ENCODE results near the gene IL18R1. TPM values are rescaled to one million over a fixed set of nuclear protein-coding genes. Genes with fewer than 3 reads are reported as not detected.

IL18R1 gene, protein sequence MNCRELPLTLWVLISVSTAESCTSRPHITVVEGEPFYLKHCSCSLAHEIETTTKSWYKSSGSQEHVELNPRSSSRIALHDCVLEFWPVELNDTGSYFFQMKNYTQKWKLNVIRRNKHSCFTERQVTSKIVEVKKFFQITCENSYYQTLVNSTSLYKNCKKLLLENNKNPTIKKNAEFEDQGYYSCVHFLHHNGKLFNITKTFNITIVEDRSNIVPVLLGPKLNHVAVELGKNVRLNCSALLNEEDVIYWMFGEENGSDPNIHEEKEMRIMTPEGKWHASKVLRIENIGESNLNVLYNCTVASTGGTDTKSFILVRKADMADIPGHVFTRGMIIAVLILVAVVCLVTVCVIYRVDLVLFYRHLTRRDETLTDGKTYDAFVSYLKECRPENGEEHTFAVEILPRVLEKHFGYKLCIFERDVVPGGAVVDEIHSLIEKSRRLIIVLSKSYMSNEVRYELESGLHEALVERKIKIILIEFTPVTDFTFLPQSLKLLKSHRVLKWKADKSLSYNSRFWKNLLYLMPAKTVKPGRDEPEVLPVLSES
- 0.43 and 0.44 TPM in 2 replicates for total RNA-seq

DNA sequence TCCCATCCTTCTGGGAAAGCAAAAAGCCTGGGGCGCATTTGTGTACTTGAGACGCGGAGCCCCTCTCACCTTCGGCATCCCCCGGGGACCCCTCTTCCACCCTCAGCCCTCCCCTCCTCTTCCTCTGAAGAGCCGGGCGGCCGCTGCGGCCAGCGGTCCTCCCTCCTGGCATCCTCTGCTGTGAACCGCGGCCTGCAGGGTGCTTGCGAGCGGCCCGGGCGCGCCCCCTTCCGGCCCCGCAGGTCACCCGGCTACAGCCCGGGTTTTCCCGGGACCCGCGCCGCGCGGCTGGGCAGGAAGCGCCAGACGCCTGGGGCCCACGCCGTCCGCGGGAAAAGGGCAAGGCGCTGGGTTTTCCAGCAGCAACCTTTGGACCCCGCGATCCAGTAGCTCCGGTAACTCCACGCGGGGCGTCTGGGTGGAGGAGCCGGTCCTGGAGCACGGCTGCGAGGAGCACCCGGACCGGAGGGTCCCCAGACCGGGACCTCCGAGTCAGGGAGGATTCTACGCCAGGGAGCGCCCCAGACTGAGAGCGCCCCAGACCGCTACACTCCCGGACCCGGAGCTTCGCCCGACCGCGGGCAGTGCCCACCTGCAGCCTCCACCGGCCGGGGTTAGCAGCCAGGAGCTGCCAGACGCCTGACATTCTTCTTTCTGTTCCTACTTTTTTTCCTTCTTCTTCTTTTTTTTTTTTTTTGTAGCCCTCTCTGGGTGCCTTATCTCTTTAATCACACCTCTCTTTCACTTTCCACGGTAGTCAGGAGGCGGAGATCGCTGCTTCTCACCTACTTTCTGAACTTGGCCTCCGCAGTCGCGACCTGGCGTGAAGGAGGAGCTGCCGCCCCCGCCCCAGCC lies at the start of gene IL18R1:
IL18R1 (plus strand) TSS at position 271 of the 855 bp plus-strand sequence. CDS start 6,865 bp downstream, outside the sequence.

DNA sequence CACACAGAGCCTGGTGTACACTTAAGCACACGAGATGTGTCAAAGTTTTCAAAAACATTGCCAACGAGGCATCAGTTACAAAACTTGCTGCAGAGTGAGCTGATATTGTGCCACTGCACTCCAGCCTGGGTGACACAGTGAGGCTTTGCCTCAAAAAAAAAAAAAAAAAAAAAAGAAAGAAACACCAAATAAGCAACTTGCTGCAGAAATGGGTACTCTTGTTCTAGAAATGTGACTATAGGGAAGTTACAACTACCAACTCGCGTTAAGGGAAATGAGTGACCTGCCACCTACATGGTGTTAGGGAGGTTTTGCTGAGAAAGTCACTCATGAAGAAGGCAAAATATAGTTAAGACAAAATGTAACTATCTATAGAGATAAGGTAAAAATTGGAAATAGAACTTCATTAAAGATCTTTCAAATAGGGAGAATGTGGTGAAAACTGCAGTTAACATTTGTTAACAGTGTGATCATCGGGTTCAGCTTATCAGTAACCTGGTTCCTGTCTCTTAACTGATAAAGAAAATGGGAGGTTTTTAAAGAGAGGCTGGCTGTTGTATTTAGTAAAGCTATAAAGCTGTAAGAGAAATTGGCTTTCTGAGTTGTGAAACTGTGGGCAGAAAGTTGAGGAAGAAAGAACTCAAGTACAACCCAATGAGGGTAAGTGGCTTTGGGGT lies 44.5 kb upstream of the IL18R1 start, which contains the start of gene IL1RL1:
IL1RL1 (plus strand) TSS at position 600 of the 677 bp plus-strand sequence. CDS start 26,702 bp downstream, outside the sequence.

DNA sequence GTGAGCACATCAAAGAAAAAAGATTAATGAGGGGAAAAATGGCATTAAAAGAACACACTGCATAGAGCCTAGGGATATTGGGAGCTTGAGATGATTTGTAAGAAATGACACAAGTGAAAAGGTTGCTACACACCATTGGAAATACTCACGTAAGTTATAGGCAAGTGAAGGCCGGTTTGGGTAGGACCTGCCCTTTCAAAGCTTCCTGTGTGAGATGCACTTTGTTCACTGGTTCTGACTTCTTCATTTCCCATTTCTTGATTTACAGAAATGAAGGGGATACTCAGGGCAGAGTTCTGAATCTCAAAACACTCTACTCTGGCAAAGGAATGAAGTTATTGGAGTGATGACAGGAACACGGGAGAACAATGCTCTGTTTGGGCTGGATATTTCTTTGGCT lies 67.3 kb downstream of the IL18R1 start, which contains the start of gene IL18RAP:
IL18RAP (plus strand) TSS at position 251 of the 400 bp plus-strand sequence; CDS start at position 369, 118 bp downstream.

Small RNAs within 50 kb of the gene (small RNA-seq; reads per million reads assigned to genes)
- not detected for gene MIR4772 (ENCODE audit: low replicate concordance)

Other genes starting within 250 kb of the IL18R1 start
- gene IL1R1, start 213.1 kb upstream of the IL18R1 start, total RNA-seq, result 26.6 and 44.6 TPM in 2 replicates
- 0.22 and 0.43 TPM in 2 replicates for gene IL1RL2, start 168.8 kb upstream of the IL18R1 start, total RNA-seq
- 0.22 and 0.57 TPM in 2 replicates for gene IL1RL1, start 44.2 kb upstream of the IL18R1 start, total RNA-seq
- not detected in 2 replicates for gene IL18RAP, start 67.4 kb downstream of the IL18R1 start, total RNA-seq
- not detected in 2 replicates for gene SLC9A4, start 117.4 kb downstream of the IL18R1 start, total RNA-seq